HCT116 (cell line): ENCODE measurements around the gene KDSR. TPM values are rescaled to one million over a fixed set of nuclear protein-coding genes. Genes with fewer than 3 reads are reported as not detected.

ENCODE experiments used
- ATAC-seq: fragments of 200-7000 bp; cut with Tn5 transposase; 2 replicates; pipeline ENCODE4 v1.9.1; 2020; ENCODE audit warnings: mild to moderate bottlenecking, moderate library complexity
- BruUV-seq: library from RNA; stranded (reverse); fragments of 400-500 nt; replicated peaks from 2 replicates; lab custom pipeline; 2021; lab: Mats Ljungman, UMichigan
- CTCF ChIA-PET: fragments of 300-600 bp; sonication (Branson Sonifier 250); formaldehyde crosslinking; loops from one replicate; lab custom pipeline; 2021; ENCODE audit warnings: antibody characterized with exemption; lab: Charles Lee
- POLR2A ChIA-PET: fragments of 300-600, 350-600 bp; sonication (Branson Sonifier 250); formaldehyde crosslinking; loops from one replicate; lab custom pipeline; 2021; ENCODE audit warnings: antibody characterized with exemption; lab: Charles Lee
- RAD21 ChIA-PET, 2 experiments: fragments of 300-600 bp; sonication (Branson Sonifier 250); formaldehyde crosslinking; loops; one replicate each; lab custom pipeline; 2023; ENCODE audit warnings: low total read pairs in 2 of 2; ENCODE audit not compliant: uncharacterized antibody in 2 of 2, unreplicated experiment in 2 of 2, low non-redundant PET in 1 of 2; lab: Charles Lee
- DNase-seq: peaks from one replicate; pipeline ENCODE4 v3.0.0-alpha.2; 2010; ENCODE audit warnings: low read depth, low spot score
- H2AFZ ChIP-seq: fragments of 200-600 bp; shearing (Covaris generic), sonication (generic); 2 replicates; pipeline ENCODE4 v1.6.1; 2017; ENCODE audit warnings: low read depth, mixed run types, mixed read lengths, antibody characterized with exemption, low read length; ENCODE audit not compliant: poor library complexity, severe bottlenecking
- H3K27ac ChIP-seq: 2 replicates; pipeline ENCODE4 v1.5.1; 2012; ENCODE audit warnings: low read depth, low read length
- H3K27me3 ChIP-seq: fragments of 200-600 bp; sonication (generic); 2 replicates; pipeline ENCODE4 v1.6.1; 2016; ENCODE audit warnings: mixed run types, low read length, mixed read lengths; ENCODE audit not compliant: insufficient read depth
- H3K36me3 ChIP-seq, 2 experiments: fragments of 200-500 bp in 1 of 2; fragments of 200-600 bp in 1 of 2; sonication (Bioruptor generic) in 1 of 2; sonication (generic) in 1 of 2; 2 replicates each; pipeline versions ENCODE4 v1.5.1 to v1.6.1; 2014 to 2016; ENCODE audit warnings: low read length in 2 of 2, inconsistent platforms in 1 of 2, mixed read lengths in 1 of 2, mixed run types in 1 of 2; ENCODE audit not compliant: insufficient read depth in 2 of 2, control insufficient read depth in 1 of 2
- H3K4me1 ChIP-seq, 2 experiments: fragments of 200-600 bp in 1 of 2; sonication (generic) in 1 of 2; 2 replicates each; pipeline versions ENCODE4 v1.5.1 to v1.6.1; 2012 to 2017; ENCODE audit warnings: low read length in 2 of 2, inconsistent platforms in 1 of 2, mild to moderate bottlenecking in 1 of 2, mixed read lengths in 1 of 2, mixed run types in 1 of 2, moderate library complexity in 1 of 2; ENCODE audit not compliant: insufficient read depth in 2 of 2, control insufficient read depth in 1 of 2
- H3K4me2 ChIP-seq: fragments of 200-600 bp; sonication (generic); 2 replicates; pipeline ENCODE4 v1.6.1; 2017; ENCODE audit warnings: mixed run types, low read length, mixed read lengths
- H3K4me3 ChIP-seq, 2 experiments: fragments of 200-600 bp in 1 of 2; sonication (generic) in 1 of 2; replicated peaks in 1 of 2; 2 replicates each; pipeline ENCODE4 v1.5.1; 2011 to 2016; ENCODE audit warnings: low read length in 2 of 2, control low read depth in 1 of 2, low read depth in 1 of 2, mild to moderate bottlenecking in 1 of 2, mixed read lengths in 1 of 2, mixed run types in 1 of 2
- H3K79me2 ChIP-seq: fragments of 200-600 bp; sonication (generic); 2 replicates; pipeline ENCODE4 v1.6.1; 2017; ENCODE audit warnings: mild to moderate bottlenecking, mixed run types, low read length, moderate library complexity, mixed read lengths; ENCODE audit not compliant: insufficient read depth
- H3K9ac ChIP-seq: fragments of 200-600 bp; sonication (generic); 2 replicates; pipeline ENCODE4 v1.6.1; 2016; ENCODE audit warnings: low read length, mixed read lengths
- H3K9me2 ChIP-seq: fragments of 200-600 bp; sonication (generic), shearing (Covaris generic); 2 replicates; pipeline ENCODE4 v1.6.1; 2017; ENCODE audit warnings: mixed run types, mild to moderate bottlenecking, moderate library complexity; ENCODE audit not compliant: insufficient read depth
- H3K9me3 ChIP-seq, 2 experiments: fragments of 200-500 bp in 1 of 2; fragments of 200-600 bp in 1 of 2; sonication (Bioruptor generic) in 1 of 2; sonication (generic) in 1 of 2; 2 replicates each; pipeline ENCODE4 v1.6.1; 2014 to 2017; ENCODE audit warnings: low read length in 2 of 2, mixed read lengths in 2 of 2, inconsistent platforms in 1 of 2, low read depth in 1 of 2, mild to moderate bottlenecking in 1 of 2, mixed run types in 1 of 2, moderate library complexity in 1 of 2; ENCODE audit not compliant: control insufficient read depth in 1 of 2, insufficient read depth in 1 of 2
- H4K20me1 ChIP-seq: fragments of 200-600 bp; sonication (generic), shearing (Covaris generic); 2 replicates; pipeline ENCODE4 v1.6.1; 2017; ENCODE audit warnings: mixed run types, mild to moderate bottlenecking, moderate library complexity; ENCODE audit not compliant: insufficient read depth
- JUND ChIP-seq: IDR thresholded peaks from 2 replicates; pipeline ENCODE4 v1.6.1; 2012
- POLR2A ChIP-seq: IDR thresholded peaks from 2 replicates; pipeline ENCODE4 v1.7.0; 2011; ENCODE audit warnings: borderline replicate concordance; ENCODE audit not compliant: insufficient read depth, insufficient read length; ENCODE audit errors: extremely low read depth
- SIN3A ChIP-seq: IDR thresholded peaks from 2 replicates; pipeline ENCODE4 v1.6.1; 2012; ENCODE audit warnings: low read depth
- SRF ChIP-seq: IDR thresholded peaks from 2 replicates; pipeline ENCODE4 v1.6.1; 2012; ENCODE audit warnings: low read depth
- intact Hi-C: fragments of 100-400 bp; cut with micrococcal nuclease; formaldehyde crosslinking; loops from 2 replicates; pipeline ENCODE4 v1.10.0; 2022
- total RNA-seq: library from RNA; stranded (reverse); gene quantifications from one replicate; pipeline ENCODE4 v1.2.1, GENCODE V29; 2021; ENCODE audit not compliant: unreplicated experiment
- TF ChIP-seq, protein P1 (sequence below): IDR thresholded peaks from 2 replicates; pipeline ENCODE4 v1.6.1; 2012; ENCODE audit warnings: low read depth
- TF ChIP-seq, protein P2 (sequence below): IDR thresholded peaks from 2 replicates; pipeline ENCODE4 v1.6.1; 2012
- TF ChIP-seq, protein P3 (sequence below): IDR thresholded peaks from 2 replicates; pipeline ENCODE4 v1.6.1; 2011; ENCODE audit warnings: mild to moderate bottlenecking, low read length, moderate library complexity; ENCODE audit not compliant: insufficient replicate concordance; ENCODE audit errors: extremely low read depth
- TF ChIP-seq, protein P4 (sequence below), 3 experiments: fragments of 200-600 bp in 1 of 3; sonication (generic) in 1 of 3; IDR thresholded peaks in 2 of 3; conservative IDR thresholded peaks in 1 of 3; 2 replicates each; pipeline ENCODE4 v1.5.1; 2012 to 2017; ENCODE audit warnings: low read depth in 2 of 3, low read length in 2 of 3, antibody characterized with exemption in 1 of 3, borderline replicate concordance in 1 of 3, control low read depth in 1 of 3, mild to moderate bottlenecking in 1 of 3, mixed read lengths in 1 of 3, mixed run types in 1 of 3, moderate library complexity in 1 of 3; ENCODE audit not compliant: insufficient read depth in 1 of 3

The KDSR gene
- total RNA-seq, 1 experiment from 2014 or later: 68.6 TPM

DNA sequence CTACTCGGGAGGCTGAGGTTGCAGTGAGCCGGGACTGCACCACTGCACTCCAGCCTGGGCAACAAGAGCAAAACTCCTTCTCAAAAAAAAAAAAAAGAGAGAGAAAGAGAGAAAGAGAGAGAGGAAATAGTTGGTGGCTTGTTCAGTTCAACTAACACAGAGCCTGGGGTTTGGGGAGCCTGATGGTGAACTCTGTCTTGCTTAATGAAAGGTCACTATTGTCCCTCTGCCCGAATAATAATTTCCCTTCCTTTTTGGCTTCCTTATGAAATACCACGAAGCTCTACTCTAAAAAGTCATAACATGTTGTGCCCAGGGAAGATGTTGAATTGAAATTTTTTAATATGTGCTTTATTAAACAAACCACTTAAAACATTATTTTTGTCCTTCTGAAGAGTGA lies 64.8 kb downstream of the KDSR start:
- ChIA-PET POLR2A (no interaction called here), RAD21 (no interaction called here), CTCF (no interaction called here)
- Histone ChIP-seq H3K9me2 (no peaks in the 10 kb centered on the region), H2AFZ (no peak overlapping the region), H3K4me2 (no peak overlapping the region), H3K36me3 (no peaks in the 10 kb centered on the region), H4K20me1 (no peaks in the 10 kb centered on the region), H3K9ac (no peak overlapping the region), H3K9me3 (no peaks in the 10 kb centered on the region), H3K27ac (no peak overlapping the region), H3K79me2 (no peaks in the 10 kb centered on the region), H3K4me1 (no peaks in the 10 kb centered on the region), H3K4me3 (no peak overlapping the region), H3K27me3 (no peaks in the 10 kb centered on the region)
- ATAC-seq: no peak
- intact Hi-C loops: no loop called here
- DNase-seq: no peak
- no TSS peak for BruUV-seq
- TF ChIP-seq JUND: no peak
- TF ChIP-seq, protein P1, sequence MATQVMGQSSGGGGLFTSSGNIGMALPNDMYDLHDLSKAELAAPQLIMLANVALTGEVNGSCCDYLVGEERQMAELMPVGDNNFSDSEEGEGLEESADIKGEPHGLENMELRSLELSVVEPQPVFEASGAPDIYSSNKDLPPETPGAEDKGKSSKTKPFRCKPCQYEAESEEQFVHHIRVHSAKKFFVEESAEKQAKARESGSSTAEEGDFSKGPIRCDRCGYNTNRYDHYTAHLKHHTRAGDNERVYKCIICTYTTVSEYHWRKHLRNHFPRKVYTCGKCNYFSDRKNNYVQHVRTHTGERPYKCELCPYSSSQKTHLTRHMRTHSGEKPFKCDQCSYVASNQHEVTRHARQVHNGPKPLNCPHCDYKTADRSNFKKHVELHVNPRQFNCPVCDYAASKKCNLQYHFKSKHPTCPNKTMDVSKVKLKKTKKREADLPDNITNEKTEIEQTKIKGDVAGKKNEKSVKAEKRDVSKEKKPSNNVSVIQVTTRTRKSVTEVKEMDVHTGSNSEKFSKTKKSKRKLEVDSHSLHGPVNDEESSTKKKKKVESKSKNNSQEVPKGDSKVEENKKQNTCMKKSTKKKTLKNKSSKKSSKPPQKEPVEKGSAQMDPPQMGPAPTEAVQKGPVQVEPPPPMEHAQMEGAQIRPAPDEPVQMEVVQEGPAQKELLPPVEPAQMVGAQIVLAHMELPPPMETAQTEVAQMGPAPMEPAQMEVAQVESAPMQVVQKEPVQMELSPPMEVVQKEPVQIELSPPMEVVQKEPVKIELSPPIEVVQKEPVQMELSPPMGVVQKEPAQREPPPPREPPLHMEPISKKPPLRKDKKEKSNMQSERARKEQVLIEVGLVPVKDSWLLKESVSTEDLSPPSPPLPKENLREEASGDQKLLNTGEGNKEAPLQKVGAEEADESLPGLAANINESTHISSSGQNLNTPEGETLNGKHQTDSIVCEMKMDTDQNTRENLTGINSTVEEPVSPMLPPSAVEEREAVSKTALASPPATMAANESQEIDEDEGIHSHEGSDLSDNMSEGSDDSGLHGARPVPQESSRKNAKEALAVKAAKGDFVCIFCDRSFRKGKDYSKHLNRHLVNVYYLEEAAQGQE: no peak
- TF ChIP-seq, protein P2, sequence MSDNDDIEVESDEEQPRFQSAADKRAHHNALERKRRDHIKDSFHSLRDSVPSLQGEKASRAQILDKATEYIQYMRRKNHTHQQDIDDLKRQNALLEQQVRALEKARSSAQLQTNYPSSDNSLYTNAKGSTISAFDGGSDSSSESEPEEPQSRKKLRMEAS: no peak
- TF ChIP-seq SRF: no peak
- TF ChIP-seq, protein P3, sequence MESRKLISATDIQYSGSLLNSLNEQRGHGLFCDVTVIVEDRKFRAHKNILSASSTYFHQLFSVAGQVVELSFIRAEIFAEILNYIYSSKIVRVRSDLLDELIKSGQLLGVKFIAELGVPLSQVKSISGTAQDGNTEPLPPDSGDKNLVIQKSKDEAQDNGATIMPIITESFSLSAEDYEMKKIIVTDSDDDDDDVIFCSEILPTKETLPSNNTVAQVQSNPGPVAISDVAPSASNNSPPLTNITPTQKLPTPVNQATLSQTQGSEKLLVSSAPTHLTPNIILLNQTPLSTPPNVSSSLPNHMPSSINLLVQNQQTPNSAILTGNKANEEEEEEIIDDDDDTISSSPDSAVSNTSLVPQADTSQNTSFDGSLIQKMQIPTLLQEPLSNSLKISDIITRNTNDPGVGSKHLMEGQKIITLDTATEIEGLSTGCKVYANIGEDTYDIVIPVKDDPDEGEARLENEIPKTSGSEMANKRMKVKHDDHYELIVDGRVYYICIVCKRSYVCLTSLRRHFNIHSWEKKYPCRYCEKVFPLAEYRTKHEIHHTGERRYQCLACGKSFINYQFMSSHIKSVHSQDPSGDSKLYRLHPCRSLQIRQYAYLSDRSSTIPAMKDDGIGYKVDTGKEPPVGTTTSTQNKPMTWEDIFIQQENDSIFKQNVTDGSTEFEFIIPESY: no peak
- TF ChIP-seq SIN3A: no peak
- no peak for TF ChIP-seq POLR2A
- TF ChIP-seq, protein P4, sequence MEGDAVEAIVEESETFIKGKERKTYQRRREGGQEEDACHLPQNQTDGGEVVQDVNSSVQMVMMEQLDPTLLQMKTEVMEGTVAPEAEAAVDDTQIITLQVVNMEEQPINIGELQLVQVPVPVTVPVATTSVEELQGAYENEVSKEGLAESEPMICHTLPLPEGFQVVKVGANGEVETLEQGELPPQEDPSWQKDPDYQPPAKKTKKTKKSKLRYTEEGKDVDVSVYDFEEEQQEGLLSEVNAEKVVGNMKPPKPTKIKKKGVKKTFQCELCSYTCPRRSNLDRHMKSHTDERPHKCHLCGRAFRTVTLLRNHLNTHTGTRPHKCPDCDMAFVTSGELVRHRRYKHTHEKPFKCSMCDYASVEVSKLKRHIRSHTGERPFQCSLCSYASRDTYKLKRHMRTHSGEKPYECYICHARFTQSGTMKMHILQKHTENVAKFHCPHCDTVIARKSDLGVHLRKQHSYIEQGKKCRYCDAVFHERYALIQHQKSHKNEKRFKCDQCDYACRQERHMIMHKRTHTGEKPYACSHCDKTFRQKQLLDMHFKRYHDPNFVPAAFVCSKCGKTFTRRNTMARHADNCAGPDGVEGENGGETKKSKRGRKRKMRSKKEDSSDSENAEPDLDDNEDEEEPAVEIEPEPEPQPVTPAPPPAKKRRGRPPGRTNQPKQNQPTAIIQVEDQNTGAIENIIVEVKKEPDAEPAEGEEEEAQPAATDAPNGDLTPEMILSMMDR (IDR thresholded peaks at IDR 0.05 in 2 of 3, conservative IDR thresholded peaks at IDR 0.05 in 1 of 3; ENCODE audit: borderline replicate concordance in 1 of 3, insufficient read depth in 1 of 3, low read depth in 2 of 3, low read length in 2 of 3): no peak
